ENCODE measurements around the gene ANKRD52. TPM values are rescaled to one million over a fixed set of nuclear protein-coding genes. Genes with fewer than 3 reads are reported as not detected.
A peak's percentile ranks its signal among the peaks of the same experiment; 100 is the strongest.
"Not testable (repeated sequence)": the region's sequence is repeated elsewhere in the genome, so short reads cannot be mapped to it uniquely, and the experiment has no call there.

Gene ANKRD52
- total and polyA plus RNA-seq, 4 donors = 20.9 to 54.7 (median 32.9) TPM

DNA sequence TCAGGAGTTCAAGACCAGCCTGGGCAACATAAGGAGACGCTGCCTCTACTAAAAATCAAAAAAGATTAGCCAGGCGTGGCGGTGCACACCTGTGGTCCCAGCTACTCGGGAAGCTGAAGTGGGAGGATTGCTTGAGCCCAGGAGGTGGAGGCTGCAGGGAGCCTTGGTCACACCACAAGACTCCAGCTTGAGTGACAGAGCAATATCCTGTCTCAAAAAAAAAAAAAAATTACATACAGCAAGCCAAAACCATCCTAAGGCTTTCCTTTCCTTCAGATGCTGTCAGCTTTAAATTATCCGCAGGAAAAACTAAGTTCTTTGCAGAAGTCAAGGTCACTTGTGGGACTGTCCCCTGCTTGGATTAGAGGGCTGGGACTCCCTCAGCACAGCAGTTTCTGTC lies 40.6 kb upstream of the ANKRD52 start:
- no peak overlapping the region for H3K27ac ChIP-seq (ENCODE audit: low read depth, low read length)
- peaks cover 29% of the 10 kb centered on the region for H3K36me3 ChIP-seq (ENCODE audit: control insufficient read depth, insufficient read depth, low read length)
- DNase-seq (ENCODE audit: low read depth in 4 of 6, low spot score in 6 of 6) = no peak
- H3K9me3 ChIP-seq (ENCODE audit: control insufficient read depth, insufficient read depth, low read length) = no peaks in the 10 kb centered on the region
- no peaks in the 10 kb centered on the region for H3K27me3 ChIP-seq (ENCODE audit: control insufficient read depth, insufficient read depth, low read length)
- H3K4me3 ChIP-seq (ENCODE audit: low read depth, low read length) = peak overlapping the region; percentile 80
- H3K4me1 ChIP-seq (ENCODE audit: control insufficient read depth, insufficient read depth, low read length) = peaks cover 18% of the 10 kb centered on the region
- WGBS (ENCODE audit: insufficient coverage) = 81% methylated on average over 5 of the region's 5 CpGs

DNA sequence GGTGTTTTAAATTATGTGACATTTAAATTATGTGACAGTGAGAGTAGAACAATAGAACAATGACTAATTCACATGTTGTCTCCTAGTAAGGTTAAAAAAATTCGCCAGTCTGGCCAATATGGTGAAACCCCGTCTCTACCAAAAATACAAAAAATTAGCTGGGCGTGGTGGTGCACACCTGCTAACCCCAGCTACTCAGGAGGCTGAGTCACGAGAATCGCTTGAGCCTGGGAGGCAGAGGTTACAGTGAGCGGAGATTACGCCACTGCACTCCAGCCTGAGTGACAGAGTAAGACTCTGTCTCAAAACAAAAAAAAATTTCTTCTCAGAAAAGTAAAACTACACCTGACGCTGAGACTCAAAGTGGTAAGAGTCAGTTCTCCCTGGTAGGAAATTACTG lies 39.2 kb upstream of the ANKRD52 start:
- Histone ChIP-seq H3K4me3 (ENCODE audit: low read depth, low read length) (no peak overlapping the region), H3K27me3 (ENCODE audit: control insufficient read depth, insufficient read depth, low read length) (no peaks in the 10 kb centered on the region), H3K36me3 (ENCODE audit: control insufficient read depth, insufficient read depth, low read length) (peaks cover 21% of the 10 kb centered on the region), H3K9me3 (ENCODE audit: control insufficient read depth, insufficient read depth, low read length) (no peaks in the 10 kb centered on the region), H3K4me1 (ENCODE audit: control insufficient read depth, insufficient read depth, low read length) (peaks cover 18% of the 10 kb centered on the region), H3K27ac (ENCODE audit: low read depth, low read length) (no peak overlapping the region)
- no peak for DNase-seq (ENCODE audit: low read depth in 4 of 6, low spot score in 6 of 6)
- WGBS (ENCODE audit: insufficient coverage) = 100% methylated on average over 2 of the region's 8 CpGs

DNA sequence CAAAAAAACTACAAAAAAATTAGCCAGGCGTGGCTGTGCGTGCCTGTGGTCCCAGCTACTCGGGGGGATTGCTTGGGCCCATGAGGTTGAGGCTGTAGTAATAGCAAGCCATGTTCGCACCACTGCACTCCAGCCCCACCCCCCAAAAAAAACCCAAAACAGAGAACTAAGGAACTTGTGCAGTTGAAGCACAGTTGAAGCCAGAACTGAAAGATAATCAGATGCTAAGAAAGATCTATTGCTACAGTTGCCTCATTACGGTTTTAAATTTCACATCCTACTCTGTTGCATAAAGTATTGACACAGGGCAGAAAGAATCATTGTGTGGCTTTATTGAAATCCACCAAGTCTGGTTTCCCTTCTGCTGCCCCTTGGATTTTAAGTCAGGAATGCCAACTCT lies 38.1 kb upstream of the ANKRD52 start:
- Histone ChIP-seq H3K4me3 (ENCODE audit: low read depth, low read length) (no peak overlapping the region), H3K4me1 (ENCODE audit: control insufficient read depth, insufficient read depth, low read length) (peaks cover 16% of the 10 kb centered on the region), H3K9me3 (ENCODE audit: control insufficient read depth, insufficient read depth, low read length) (no peaks in the 10 kb centered on the region), H3K36me3 (ENCODE audit: control insufficient read depth, insufficient read depth, low read length) (peaks cover 23% of the 10 kb centered on the region), H3K27ac (ENCODE audit: low read depth, low read length) (no peak overlapping the region), H3K27me3 (ENCODE audit: control insufficient read depth, insufficient read depth, low read length) (no peaks in the 10 kb centered on the region)
- WGBS (ENCODE audit: insufficient coverage) = no CpG with 5 or more reads among the region's 5 CpGs
- DNase-seq (ENCODE audit: low read depth in 4 of 6, low spot score in 6 of 6) = no peak

DNA sequence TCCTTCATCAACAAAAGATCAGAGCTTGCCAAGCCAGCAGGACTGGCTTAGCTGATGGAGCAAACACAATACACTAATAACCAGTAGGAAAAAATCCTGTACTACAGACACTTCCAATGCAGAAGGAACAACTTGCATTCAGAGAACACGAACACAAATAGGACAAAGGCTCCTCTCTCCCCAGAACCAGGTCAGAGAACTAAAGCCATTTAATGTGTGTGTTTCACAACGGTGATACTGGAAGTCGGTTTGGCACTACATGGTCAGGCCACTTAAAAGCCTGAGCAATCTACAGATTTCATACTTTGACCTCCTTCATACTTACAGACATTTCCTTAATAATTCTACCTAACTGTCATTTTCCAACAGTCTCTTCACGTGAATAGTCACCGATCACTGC lies 35.6 kb upstream of the ANKRD52 start:
- no peak for DNase-seq (ENCODE audit: low read depth in 4 of 6, low spot score in 6 of 6)
- Histone ChIP-seq H3K27me3 (ENCODE audit: control insufficient read depth, insufficient read depth, low read length) (no peaks in the 10 kb centered on the region), H3K27ac (ENCODE audit: low read depth, low read length) (no peak overlapping the region), H3K9me3 (ENCODE audit: control insufficient read depth, insufficient read depth, low read length) (no peaks in the 10 kb centered on the region), H3K4me3 (ENCODE audit: low read depth, low read length) (no peak overlapping the region), H3K36me3 (ENCODE audit: control insufficient read depth, insufficient read depth, low read length) (peaks cover 34% of the 10 kb centered on the region), H3K4me1 (ENCODE audit: control insufficient read depth, insufficient read depth, low read length) (peaks cover 4% of the 10 kb centered on the region)
- 94% methylated on average over 2 of the region's 5 CpGs for WGBS (ENCODE audit: insufficient coverage)

GRCh38 chr12:56288705-56289387 lies 30.7 kb upstream of the ANKRD52 start:
- H3K4me1 ChIP-seq (ENCODE audit: control insufficient read depth, insufficient read depth, low read length) = no peaks in the 10 kb centered on the region
- H3K4me3 ChIP-seq (ENCODE audit: low read depth, low read length) = no peak overlapping the region
- peaks cover 28% of the 10 kb centered on the region for H3K36me3 ChIP-seq (ENCODE audit: control insufficient read depth, insufficient read depth, low read length)
- 89% methylated on average over 1 of the region's 3 CpGs for WGBS (ENCODE audit: insufficient coverage)
- DNase-seq (ENCODE audit: low read depth in 4 of 6, low spot score in 6 of 6) = no peak
- H3K27ac ChIP-seq (ENCODE audit: low read depth, low read length) = no peak overlapping the region
- H3K9me3 ChIP-seq (ENCODE audit: control insufficient read depth, insufficient read depth, low read length) = no peaks in the 10 kb centered on the region
- no peaks in the 10 kb centered on the region for H3K27me3 ChIP-seq (ENCODE audit: control insufficient read depth, insufficient read depth, low read length)

DNA sequence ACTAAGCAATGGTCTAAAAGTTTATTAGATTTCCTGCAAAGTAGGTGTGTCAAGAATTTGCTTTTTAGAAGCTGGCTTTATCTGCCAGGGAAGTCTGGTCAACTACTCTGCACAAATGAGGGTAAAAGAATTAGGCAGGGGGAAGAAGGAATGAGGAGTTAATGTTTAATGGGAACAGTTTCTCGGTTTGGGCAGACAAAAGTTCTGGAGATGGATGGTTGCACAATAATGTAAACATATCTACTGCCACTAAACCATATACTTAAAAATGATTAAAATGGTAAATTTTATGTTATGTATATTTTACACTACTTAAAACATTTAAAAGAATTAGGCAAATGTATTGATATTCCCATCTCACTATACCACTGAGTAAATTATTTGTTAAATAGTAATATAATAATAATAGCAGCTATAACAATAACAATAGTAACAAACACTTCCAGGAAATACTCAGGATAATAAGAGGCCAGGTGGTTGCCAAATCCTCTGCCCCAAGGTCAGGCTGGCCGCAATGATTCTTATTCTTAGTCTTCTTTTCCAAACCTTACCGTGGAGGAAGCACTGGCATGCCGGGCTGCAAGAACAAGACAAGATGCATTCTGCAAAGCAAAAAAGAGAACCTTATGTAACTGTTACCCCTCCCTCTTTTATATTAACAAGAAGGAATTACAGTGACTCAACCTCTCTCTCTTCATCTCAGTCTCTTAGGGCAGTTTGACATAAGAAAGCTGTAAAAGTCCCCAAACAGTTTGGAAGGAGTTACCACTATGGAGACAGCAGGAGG lies 28.1 kb upstream of the ANKRD52 start:
- H3K4me3 ChIP-seq (ENCODE audit: low read depth, low read length) = no peak overlapping the region
- peaks cover 50% of the 10 kb centered on the region for H3K36me3 ChIP-seq (ENCODE audit: control insufficient read depth, insufficient read depth, low read length)
- no peaks in the 10 kb centered on the region for H3K9me3 ChIP-seq (ENCODE audit: control insufficient read depth, insufficient read depth, low read length)
- no peak overlapping the region for H3K27ac ChIP-seq (ENCODE audit: low read depth, low read length)
- no peak for DNase-seq (ENCODE audit: low read depth in 4 of 6, low spot score in 6 of 6)
- no peaks in the 10 kb centered on the region for H3K4me1 ChIP-seq (ENCODE audit: control insufficient read depth, insufficient read depth, low read length)
- H3K27me3 ChIP-seq (ENCODE audit: control insufficient read depth, insufficient read depth, low read length) = no peaks in the 10 kb centered on the region
- WGBS (ENCODE audit: insufficient coverage) = 100% methylated on average over 1 of the region's 4 CpGs

DNA sequence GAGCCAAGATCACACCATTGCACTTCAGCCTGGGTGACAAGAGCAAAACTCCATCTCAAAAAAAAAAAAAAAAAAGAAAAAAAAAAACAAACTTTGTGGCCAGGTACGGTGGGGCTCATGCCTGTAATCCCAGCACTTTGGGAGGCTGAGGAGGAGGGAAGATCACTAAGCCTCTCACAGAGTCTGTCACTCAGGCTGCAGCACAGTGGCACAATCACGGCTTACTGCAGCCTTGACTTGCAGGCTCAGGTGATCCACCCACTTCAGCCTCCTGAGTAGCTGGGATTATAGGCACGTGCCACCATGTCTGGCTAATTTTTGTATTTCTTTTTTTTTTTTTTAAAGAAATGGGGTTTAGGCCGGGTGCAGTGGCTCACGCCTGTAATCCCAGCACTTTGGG lies 26.1 kb upstream of the ANKRD52 start:
- not testable (repeated sequence) for DNase-seq (ENCODE audit: low read depth in 4 of 6, low spot score in 6 of 6)

GRCh38 chr12:56282579-56282978 lies 24.4 kb upstream of the ANKRD52 start:
- no peak for DNase-seq (ENCODE audit: low read depth in 4 of 6, low spot score in 6 of 6)
- H3K36me3 ChIP-seq (ENCODE audit: control insufficient read depth, insufficient read depth, low read length) = peaks cover 67% of the 10 kb centered on the region
- H3K27me3 ChIP-seq (ENCODE audit: control insufficient read depth, insufficient read depth, low read length) = no peaks in the 10 kb centered on the region
- H3K9me3 ChIP-seq (ENCODE audit: control insufficient read depth, insufficient read depth, low read length) = no peaks in the 10 kb centered on the region
- no CpG with 5 or more reads among the region's 2 CpGs for WGBS (ENCODE audit: insufficient coverage)
- no peaks in the 10 kb centered on the region for H3K4me1 ChIP-seq (ENCODE audit: control insufficient read depth, insufficient read depth, low read length)
- H3K4me3 ChIP-seq (ENCODE audit: low read depth, low read length) = no peak overlapping the region
- no peak overlapping the region for H3K27ac ChIP-seq (ENCODE audit: low read depth, low read length)

More for the DNA sequence above, 26.1 kb upstream of the ANKRD52 start:
- WGBS (ENCODE audit: insufficient coverage) = 100% methylated on average over 1 of the region's 5 CpGs
- not testable (repeated sequence) for H3K27ac ChIP-seq (ENCODE audit: low read depth, low read length); H3K4me1 ChIP-seq (ENCODE audit: control insufficient read depth, insufficient read depth, low read length); H3K27me3 ChIP-seq (ENCODE audit: control insufficient read depth, insufficient read depth, low read length); H3K4me3 ChIP-seq (ENCODE audit: low read depth, low read length); H3K9me3 ChIP-seq (ENCODE audit: control insufficient read depth, insufficient read depth, low read length)
- peaks cover 51% of the 10 kb centered on the region for H3K36me3 ChIP-seq (ENCODE audit: control insufficient read depth, insufficient read depth, low read length)

GRCh38 chr12:56282030-56282429 lies 23.8 kb upstream of the ANKRD52 start:
- Histone ChIP-seq H3K27me3 (ENCODE audit: control insufficient read depth, insufficient read depth, low read length) (no peaks in the 10 kb centered on the region), H3K9me3 (ENCODE audit: control insufficient read depth, insufficient read depth, low read length) (no peaks in the 10 kb centered on the region), H3K36me3 (ENCODE audit: control insufficient read depth, insufficient read depth, low read length) (peaks cover 72% of the 10 kb centered on the region), H3K27ac (ENCODE audit: low read depth, low read length) (no peak overlapping the region), H3K4me3 (ENCODE audit: low read depth, low read length) (no peak overlapping the region), H3K4me1 (ENCODE audit: control insufficient read depth, insufficient read depth, low read length) (no peaks in the 10 kb centered on the region)
- DNase-seq (ENCODE audit: low read depth in 4 of 6, low spot score in 6 of 6) = no peak
- WGBS (ENCODE audit: insufficient coverage) = 100% methylated on average over 4 of the region's 6 CpGs

- Histone ChIP-seq H3K4me3 (ENCODE audit: low read depth, low read length) (no peak overlapping the region), H3K27me3 (ENCODE audit: control insufficient read depth, insufficient read depth, low read length) (no peaks in the 10 kb centered on the region), H3K4me1 (ENCODE audit: control insufficient read depth, insufficient read depth, low read length) (no peaks in the 10 kb centered on the region), H3K27ac (ENCODE audit: low read depth, low read length) (no peak overlapping the region), H3K36me3 (ENCODE audit: control insufficient read depth, insufficient read depth, low read length) (peaks cover 80% of the 10 kb centered on the region), H3K9me3 (ENCODE audit: control insufficient read depth, insufficient read depth, low read length) (no peaks in the 10 kb centered on the region)
- DNase-seq (ENCODE audit: low read depth in 4 of 6, low spot score in 6 of 6) = no peak
Measured at GRCh38 chr12:56280849-56281248, 22.7 kb upstream of the ANKRD52 start.
